Head of caudate nucleus (tissue), 42 donors: Measurements from ENCODE around the gene FBXL19.

Source experiments
- DNase-seq, 42 donors: peaks; one replicate each; pipeline versions ENCODE4 v3.0.0 to v3.0.0-alpha.2; 2020 to 2021; ENCODE audit warnings: mixed read lengths in 7 of 42
- intact Hi-C: fragments of 100-400 bp; cut with DNase I; formaldehyde crosslinking; loops from one replicate; pipeline ENCODE4 v1.15.0; 2022

FBXL19 gene

DNA sequence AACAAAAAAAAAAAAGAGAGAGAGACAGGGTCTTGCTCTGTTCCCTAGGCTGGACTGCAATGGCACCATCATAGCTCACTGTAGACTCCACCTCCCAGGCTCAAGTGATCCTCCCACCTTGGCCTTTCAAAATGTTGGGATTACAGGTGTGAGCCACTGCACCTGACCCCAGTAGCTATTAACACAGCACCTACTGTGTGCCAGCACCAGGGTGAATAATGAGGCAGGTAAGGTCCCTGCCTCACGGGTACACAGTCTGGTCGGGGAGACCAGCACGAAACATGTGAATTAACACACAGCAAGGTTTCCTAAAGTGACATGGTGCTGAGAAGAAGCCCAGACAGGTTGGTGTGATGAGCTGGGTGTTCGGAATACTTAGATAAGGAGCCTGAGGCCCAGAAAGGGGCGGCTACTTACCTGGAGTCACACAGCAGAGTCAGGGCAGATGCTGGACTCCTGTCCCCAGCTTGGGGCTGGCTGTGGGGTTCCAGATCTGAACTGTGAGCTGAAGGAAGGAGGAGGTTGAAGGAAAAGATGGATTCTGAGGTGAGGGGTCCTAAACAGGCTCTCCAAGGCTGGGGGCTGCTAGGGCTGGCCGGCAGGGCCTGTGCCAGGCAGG, 10.5 kb upstream of the FBXL19 start:
- DNase-seq: no peak
- intact Hi-C loops: loop anchor here (10.0 kb wide), 1 partner anchor 68 kb away; no protein-coding TSS in a partner anchor

DNA sequence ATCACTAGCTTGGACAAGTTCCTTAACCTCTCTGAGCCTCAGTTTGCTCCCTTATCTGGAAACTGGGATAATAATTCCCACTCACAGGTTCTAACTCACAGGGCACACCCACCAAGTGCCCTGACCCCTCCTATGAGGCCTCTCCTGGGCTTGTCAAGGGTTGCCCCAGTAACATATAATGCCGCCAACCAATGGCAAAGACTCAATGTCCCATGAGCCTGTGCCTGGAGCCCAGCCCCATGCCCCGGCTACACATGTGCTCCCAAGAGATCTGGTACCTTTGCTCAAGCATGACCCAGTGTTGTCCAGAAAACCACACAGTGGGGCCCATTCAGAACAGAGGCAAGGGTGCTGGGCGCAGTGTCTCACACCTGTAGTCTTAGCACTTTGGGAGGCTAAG, 8.5 kb upstream of the FBXL19 start:
- intact Hi-C loops: loop anchor here (10.0 kb wide), 1 partner anchor 70 kb away; no protein-coding TSS in a partner anchor
- no peak for DNase-seq

- DNase-seq: no peak
- intact Hi-C loops: loop anchor here (10.0 kb wide), 1 partner anchor 74 kb away; no protein-coding TSS in a partner anchor
These were observed 4.8 kb upstream of the FBXL19 start for GRCh38 chr16:30918614-30919013.

DNA sequence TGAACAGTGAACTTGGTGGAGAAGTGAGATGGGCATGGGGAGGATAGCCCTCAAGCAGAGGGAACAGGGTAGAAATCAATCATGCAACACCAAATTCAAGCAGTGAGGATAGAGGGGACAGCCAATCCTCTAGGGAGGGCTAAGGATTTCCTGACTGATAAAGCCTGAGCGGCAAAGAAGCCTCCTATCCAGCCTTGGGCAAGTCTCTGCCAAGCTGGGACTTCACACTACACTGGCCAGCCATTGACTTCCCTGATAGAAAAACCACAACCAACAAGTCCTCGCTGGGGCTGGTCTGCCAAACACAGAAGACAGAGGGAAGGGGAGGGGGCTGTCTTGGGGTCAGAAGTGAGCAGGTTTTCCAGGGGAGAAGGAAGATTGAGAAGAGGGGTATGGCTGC, 2.5 kb upstream of the FBXL19 start:
- intact Hi-C loops: loop anchor here (10.0 kb wide), 2 partner anchors 116 to 266 kb away; partner anchors contain the start of genes FBRS and PRR14

GRCh38 chr16:30921459-30921747, 2.0 kb upstream of the FBXL19 start:
- DNase-seq: no peak
- intact Hi-C loops: loop anchor here (10.0 kb wide), 2 partner anchors 117 to 267 kb away; partner anchors contain the start of genes FBRS and PRR14

More for the DNA sequence above, 2.5 kb upstream of the FBXL19 start:
- no peak for DNase-seq

GRCh38 chr16:30921748-30922419, 1.5 kb upstream of the FBXL19 start:
- intact Hi-C loops: loop anchor here (2.0 to 10.0 kb wide), 3 partner anchors 27 to 267 kb away; partner anchors contain the start of genes BCL7C, FBRS and PRR14
- DNase-seq: peak; percentile 75 to 95 (median 88)

GRCh38 chr16:30922420-30922959, 882 bp upstream of the FBXL19 start:
- intact Hi-C loops: loop anchor here (2.0 to 10.0 kb wide), 3 partner anchors 28 to 268 kb away; partner anchors contain the start of genes BCL7C, FBRS and PRR14
- DNase-seq: peak; percentile 99 to 100 (median 100)

DNA sequence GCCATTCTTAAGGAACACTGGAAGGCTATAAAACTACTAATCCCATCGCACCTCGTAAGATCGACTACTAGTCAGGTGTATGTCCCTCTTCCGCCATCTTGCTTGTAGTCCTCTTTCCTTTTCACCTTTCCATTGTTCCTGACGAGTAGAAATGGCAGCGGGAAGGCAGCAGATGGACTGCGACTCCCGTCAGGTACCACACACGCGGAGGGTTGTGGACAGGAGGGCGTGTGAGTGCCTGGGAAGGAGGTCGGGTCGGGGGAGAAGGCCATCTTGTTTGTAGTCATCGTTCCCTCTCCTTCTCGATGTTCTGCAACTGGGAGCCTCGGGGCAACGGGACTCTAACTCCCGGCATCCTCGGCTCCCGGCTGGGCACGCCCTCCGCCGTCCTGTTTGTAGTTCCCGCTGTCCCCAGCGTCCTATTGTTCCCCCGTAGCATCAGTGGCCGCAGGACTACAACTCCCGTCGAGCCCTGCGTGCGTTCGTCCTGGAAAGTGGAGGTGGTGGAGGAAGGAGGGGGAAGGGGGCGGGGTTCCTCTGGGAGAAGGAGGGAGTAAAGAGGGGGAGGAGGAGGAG, 324 bp upstream of the FBXL19 start:
- intact Hi-C loops: loop anchor here (2.0 to 10.0 kb wide), 3 partner anchors 28 to 268 kb away; partner anchors contain the start of genes BCL7C, FBRS and PRR14
- peak; percentile 98 to 100 (median 100) for DNase-seq

GRCh38 chr16:30924076-30924912, 922 bp downstream of the FBXL19 start:
- peak in 2 of 42 donors; percentile 18 to 42 for DNase-seq
- intact Hi-C loops: loop anchor here (10.0 kb wide), 2 partner anchors 119 to 269 kb away; partner anchors contain the start of genes FBRS and PRR14

DNA sequence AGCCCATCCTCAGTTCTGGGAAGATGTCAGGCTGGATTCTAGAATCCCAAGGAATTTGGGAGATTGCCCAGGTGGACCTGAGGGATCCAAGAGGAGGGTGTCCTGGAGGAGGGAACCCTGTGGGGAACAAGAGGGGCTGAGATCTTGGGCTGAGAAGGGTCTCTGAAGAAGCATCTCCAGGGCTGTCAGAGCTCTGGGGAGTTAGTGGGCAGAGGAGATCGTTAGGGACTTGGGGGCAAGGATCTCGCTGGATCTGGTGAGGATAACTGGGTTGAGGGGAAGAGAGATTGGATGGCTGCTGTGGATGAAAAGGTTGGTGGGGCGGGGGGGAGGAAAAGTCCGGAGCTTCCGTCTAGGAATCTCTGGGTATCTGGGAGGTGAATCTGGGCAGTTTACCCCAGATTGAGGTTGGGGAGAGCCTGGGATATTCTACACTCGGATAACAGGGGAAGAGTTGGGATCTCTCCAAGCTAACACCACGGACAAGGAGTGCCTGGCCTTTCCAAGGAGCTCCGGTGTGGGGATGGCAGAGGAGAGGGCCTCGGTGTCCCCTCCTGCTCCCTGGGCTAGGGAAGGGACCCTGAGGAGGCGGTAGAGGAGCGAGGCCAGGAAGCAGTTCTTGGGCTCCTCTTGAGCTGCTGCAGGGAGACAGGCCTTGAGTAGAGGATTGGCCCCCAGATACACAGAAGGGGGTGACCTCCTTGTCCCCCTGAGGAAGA, 1.7 kb downstream of the FBXL19 start:
- intact Hi-C loops: loop anchor here (10.0 kb wide), 2 partner anchors 120 to 270 kb away; partner anchors contain the start of genes FBRS and PRR14

DNA sequence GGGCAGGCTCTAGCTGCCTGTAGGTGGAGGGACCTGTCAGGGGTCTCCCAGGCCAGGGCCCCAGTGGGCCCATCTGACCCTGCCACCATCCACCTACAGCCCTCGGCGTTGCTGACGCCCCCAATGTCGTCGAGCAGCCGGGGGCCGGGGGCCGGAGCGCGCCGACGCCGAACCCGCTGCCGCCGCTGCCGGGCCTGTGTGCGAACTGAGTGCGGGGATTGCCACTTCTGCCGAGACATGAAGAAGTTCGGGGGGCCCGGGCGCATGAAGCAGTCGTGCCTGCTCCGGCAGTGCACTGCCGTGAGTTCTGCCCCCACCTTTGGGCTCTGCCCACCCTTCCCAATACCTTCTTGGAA, 2.2 kb downstream of the FBXL19 start:
- intact Hi-C loops: loop anchor here (10.0 kb wide), 2 partner anchors 121 to 271 kb away; partner anchors contain the start of genes FBRS and PRR14

More for the DNA sequence above, 1.7 kb downstream of the FBXL19 start:
- DNase-seq: no peak

GRCh38 chr16:30925995-30926811, 2.8 kb downstream of the FBXL19 start:
- no peak for DNase-seq
- intact Hi-C loops: loop anchor here (10.0 kb wide), 2 partner anchors 121 to 271 kb away; partner anchors contain the start of genes FBRS and PRR14

More for the DNA sequence above, 2.2 kb downstream of the FBXL19 start:
- DNase-seq: no peak

DNA sequence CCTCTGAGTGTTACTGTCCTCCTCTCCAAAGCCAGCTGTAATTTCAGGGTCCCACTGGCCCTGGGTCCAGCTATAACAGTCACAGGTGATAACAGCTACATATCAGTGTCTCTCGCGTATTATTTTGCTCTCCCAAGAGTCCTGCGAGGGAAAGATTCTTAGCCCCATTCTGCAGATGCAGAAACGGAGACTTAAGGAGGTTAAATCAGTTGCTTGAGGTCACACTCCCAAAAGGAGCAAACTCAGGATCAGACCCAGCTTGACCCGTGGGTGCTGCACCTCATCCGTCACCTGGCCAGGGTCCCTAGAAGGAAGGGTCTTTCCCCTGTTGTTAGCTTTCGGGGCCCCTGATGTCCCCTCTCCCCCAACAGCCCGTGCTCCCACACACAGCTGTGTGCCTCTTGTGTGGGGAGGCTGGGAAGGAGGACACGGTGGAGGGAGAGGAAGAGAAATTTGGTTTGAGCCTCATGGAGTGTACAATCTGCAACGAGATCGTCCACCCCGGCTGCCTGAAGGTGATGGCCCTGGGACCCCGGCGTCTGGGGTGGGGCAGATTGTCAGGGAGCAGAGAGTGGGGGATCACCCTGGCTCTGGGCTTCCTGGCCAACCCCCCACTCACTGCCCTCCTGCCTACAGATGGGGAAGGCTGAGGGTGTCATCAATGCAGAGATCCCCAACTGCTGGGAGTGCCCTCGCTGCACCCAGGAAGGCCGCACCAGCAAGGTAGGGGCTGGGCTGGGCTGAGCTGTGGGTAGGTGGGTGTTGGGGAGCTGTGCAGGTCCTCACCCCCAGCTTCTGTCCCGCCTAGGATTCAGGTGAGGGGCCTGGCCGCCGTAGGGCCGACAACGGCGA, 3.8 kb downstream of the FBXL19 start:
- intact Hi-C loops: loop anchor here (10.0 kb wide), 2 partner anchors 122 to 272 kb away; partner anchors contain the start of genes FBRS and PRR14
- DNase-seq: no peak

- intact Hi-C loops: loop anchor here (10.0 kb wide), 2 partner anchors 123 to 273 kb away; partner anchors contain the start of genes FBRS and PRR14
- DNase-seq: peak; percentile 65 to 93 (median 82)
These were observed 4.5 kb downstream of the FBXL19 start for GRCh38 chr16:30927789-30928378.

GRCh38 chr16:30928390-30928789, 5.0 kb downstream of the FBXL19 start:
- DNase-seq: no peak
- intact Hi-C loops: loop anchor here (10.0 kb wide), 2 partner anchors 124 to 274 kb away; partner anchors contain the start of genes FBRS and PRR14
